ENCODE data around the gene CMTM4. TPM values are rescaled to one million over a fixed set of nuclear protein-coding genes. Genes with fewer than 3 reads are reported as not detected.
"Not testable (repeated sequence)": the region's sequence is repeated elsewhere in the genome, so short reads cannot be mapped to it uniquely, and the experiment has no call there.

The CMTM4 gene
- total RNA-seq, 1 donor from 2014 or later: 32.5 TPM

DNA sequence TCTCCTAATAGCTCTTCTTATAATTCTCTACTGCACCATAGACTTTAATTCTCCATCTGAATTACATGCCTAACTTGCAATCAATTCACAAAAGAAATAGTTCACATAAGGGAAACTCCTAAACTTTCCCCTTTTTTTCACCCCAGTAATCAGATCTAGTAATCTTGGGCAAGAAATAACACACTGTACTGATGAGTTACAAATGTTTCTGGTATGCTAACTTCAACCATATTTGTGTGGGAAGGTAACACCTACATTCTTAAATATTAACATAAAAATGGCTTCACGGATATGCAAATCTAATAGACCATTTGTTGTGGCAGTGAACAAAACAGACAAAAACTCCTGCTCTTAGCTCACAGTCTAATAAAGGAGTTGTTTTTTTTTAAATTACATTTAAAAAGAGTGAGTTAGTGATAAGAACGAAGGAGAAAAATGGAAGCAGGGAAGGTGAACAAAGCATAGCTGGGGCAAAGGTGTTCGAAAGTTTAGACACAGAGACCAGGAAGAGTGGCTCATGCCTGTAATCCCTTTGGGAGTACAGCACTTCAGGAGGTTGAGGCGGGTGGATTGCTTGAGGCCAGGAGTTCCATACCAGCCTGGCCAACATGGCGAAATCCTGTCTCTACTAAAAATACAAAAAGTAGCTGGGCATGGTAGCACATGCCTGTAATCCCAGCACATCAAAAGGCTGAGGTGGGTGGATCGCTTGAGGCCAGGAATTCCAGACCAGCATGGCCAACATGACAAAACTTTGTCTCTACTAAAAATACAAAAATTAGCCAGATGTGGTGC, 57.3 kb downstream of the CMTM4 start:
- no peak overlapping the region for H3K4me3 Mint-ChIP-seq
- no peak overlapping the region for H3K27ac Mint-ChIP-seq (ENCODE audit: unreplicated experiment)
- DNase-seq (ENCODE audit: low read depth, low spot score): no peak
- H3K9me3 Mint-ChIP-seq: no peaks in the 10 kb centered on the region
- TF ChIP-seq, protein P1, sequence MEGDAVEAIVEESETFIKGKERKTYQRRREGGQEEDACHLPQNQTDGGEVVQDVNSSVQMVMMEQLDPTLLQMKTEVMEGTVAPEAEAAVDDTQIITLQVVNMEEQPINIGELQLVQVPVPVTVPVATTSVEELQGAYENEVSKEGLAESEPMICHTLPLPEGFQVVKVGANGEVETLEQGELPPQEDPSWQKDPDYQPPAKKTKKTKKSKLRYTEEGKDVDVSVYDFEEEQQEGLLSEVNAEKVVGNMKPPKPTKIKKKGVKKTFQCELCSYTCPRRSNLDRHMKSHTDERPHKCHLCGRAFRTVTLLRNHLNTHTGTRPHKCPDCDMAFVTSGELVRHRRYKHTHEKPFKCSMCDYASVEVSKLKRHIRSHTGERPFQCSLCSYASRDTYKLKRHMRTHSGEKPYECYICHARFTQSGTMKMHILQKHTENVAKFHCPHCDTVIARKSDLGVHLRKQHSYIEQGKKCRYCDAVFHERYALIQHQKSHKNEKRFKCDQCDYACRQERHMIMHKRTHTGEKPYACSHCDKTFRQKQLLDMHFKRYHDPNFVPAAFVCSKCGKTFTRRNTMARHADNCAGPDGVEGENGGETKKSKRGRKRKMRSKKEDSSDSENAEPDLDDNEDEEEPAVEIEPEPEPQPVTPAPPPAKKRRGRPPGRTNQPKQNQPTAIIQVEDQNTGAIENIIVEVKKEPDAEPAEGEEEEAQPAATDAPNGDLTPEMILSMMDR (conservative IDR thresholded peaks at IDR 0.05): no peak
- H3K27me3 Mint-ChIP-seq (ENCODE audit: low read depth): no peaks in the 10 kb centered on the region
- H3K4me1 Mint-ChIP-seq: peaks cover 12% of the 10 kb centered on the region
- H3K36me3 Mint-ChIP-seq (ENCODE audit: low read depth): peaks cover 2% of the 10 kb centered on the region

DNA sequence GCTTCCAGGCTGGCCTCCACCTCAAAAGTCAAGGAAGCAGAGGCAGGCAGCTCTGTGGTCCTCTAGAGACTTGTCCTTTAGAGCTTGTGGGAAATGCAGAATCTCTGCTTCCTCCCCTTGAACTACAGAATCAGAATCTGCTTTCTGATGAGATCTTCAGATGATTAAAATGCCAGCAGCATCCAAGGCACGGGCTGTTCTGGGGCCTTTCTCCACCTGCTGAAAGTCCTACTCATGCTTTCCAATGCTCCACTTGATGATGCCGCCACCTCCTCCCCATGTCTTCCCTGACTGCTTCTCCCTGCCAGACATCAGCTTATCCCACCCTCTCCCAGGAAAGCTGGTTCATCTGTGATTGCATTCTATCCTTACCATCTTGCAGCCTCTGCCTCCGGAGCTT, 58.7 kb downstream of the CMTM4 start:
- peaks cover 12% of the 10 kb centered on the region for H3K4me1 Mint-ChIP-seq
- H3K9me3 Mint-ChIP-seq: no peaks in the 10 kb centered on the region
- TF ChIP-seq, protein P1 (conservative IDR thresholded peaks at IDR 0.05): no peak
- no peaks in the 10 kb centered on the region for H3K27me3 Mint-ChIP-seq (ENCODE audit: low read depth)
- no peak for DNase-seq (ENCODE audit: low read depth, low spot score)
- peaks cover 6% of the 10 kb centered on the region for H3K36me3 Mint-ChIP-seq (ENCODE audit: low read depth)
- H3K27ac Mint-ChIP-seq (ENCODE audit: unreplicated experiment): no peak overlapping the region
- no peak overlapping the region for H3K4me3 Mint-ChIP-seq

DNA sequence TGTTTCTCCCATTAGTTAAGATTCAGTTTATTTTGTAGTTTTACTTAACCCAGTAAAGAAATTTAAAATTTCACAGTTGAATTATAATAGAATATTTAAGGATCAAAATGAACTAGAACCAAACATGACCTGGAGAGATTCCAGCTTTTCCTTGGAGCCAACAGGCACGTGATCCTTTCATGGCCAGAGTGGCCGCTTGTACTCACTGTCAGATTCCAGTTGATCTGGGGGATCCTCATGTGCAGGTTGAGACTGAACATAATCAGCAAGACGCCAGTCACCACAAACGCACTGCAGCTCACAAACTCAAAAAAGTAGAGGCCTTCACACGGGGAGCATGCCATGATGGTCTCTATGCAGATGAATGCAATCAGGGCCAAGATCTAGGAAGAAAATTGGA, 60.3 kb downstream of the CMTM4 start:
- TF ChIP-seq, protein P1 (conservative IDR thresholded peaks at IDR 0.05): no peak
- Mint-ChIP-seq H3K36me3 (ENCODE audit: low read depth) (peaks cover 6% of the 10 kb centered on the region), H3K4me1 (peaks cover 12% of the 10 kb centered on the region), H3K9me3 (no peaks in the 10 kb centered on the region), H3K27ac (ENCODE audit: unreplicated experiment) (no peak overlapping the region), H3K27me3 (ENCODE audit: low read depth) (no peaks in the 10 kb centered on the region), H3K4me3 (no peak overlapping the region)
- no peak for DNase-seq (ENCODE audit: low read depth, low spot score)

DNA sequence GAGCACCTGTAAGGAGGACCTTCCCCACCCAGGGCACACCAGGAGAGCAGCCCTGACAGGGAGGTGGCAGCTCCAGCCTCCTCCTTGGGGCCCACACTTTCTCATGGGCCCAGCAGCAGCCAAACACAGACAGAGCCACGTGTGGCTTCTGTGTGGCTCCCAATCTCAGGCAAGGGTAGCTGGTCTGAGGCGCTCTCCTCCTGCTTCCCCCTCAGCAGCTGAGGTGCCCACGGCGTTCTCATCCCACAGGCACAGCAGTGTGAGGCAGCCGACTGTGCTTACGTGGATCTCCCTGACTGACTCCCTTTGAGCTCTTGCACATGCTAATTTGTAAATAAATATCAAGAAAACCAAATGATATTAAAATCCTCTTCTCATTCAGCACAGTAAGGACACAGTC, 61.1 kb downstream of the CMTM4 start:
- Mint-ChIP-seq H3K27ac (ENCODE audit: unreplicated experiment) (no peak overlapping the region), H3K36me3 (ENCODE audit: low read depth) (peaks cover 6% of the 10 kb centered on the region), H3K4me3 (no peak overlapping the region), H3K9me3 (no peaks in the 10 kb centered on the region), H3K4me1 (peaks cover 12% of the 10 kb centered on the region), H3K27me3 (ENCODE audit: low read depth) (no peaks in the 10 kb centered on the region)
- TF ChIP-seq, protein P1 (conservative IDR thresholded peaks at IDR 0.05): no peak
- DNase-seq (ENCODE audit: low read depth, low spot score): no peak

DNA sequence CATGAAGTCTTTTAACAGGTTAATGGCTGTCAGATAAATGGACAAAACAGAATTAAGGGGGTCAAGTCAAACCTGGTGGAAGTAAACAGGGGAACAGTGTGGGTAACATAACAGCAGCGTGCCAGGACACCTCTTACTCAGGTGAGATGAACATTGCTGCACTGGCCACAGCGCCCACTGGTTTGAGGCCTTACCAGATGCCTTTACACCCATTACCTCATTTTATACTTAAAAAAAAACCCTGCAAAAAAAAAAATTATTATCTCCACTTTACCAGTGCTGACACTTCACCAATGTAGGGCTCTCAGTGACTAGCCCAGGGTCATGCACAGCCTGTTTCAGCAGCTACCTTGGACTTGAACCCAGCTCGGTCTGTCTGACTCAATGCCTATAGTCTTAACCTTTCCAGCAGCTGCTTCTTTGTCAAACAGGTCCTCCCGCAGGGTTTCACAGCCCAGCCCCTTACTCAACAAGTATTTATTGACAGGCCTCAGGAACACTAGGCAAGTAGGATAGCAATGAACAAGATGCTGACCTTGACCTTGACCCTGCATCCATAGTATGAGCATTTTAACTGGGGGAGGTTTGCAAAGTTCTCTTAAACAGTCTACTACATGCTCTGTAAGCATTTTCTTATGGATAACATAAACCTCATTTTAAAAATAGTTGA, 61.9 kb downstream of the CMTM4 start:
- Mint-ChIP-seq H3K27me3 (ENCODE audit: low read depth) (no peaks in the 10 kb centered on the region), H3K4me1 (peaks cover 12% of the 10 kb centered on the region), H3K27ac (ENCODE audit: unreplicated experiment) (no peak overlapping the region), H3K36me3 (ENCODE audit: low read depth) (peaks cover 6% of the 10 kb centered on the region), H3K4me3 (no peak overlapping the region), H3K9me3 (no peaks in the 10 kb centered on the region)
- TF ChIP-seq, protein P1 (conservative IDR thresholded peaks at IDR 0.05): no peak
- no peak for DNase-seq (ENCODE audit: low read depth, low spot score)

DNA sequence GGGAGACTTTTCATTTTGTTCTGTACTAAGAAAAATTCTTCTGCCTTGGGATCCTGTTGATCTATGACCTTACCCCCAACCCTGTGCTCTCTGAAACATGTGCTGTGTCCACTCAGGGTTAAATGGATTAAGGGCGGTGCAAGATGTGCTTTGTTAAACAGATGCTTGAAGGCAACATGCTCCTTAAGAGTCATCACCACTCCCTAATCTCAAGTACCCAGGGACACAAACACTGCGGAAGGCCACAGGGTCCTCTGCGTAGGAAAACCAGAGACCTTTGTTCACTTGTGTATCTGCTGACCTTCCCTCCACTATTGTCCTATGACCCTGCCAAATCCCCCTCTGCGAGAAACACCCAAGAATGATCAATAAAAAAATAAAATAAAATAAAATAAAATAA, 65.0 kb downstream of the CMTM4 start:
- H3K36me3 Mint-ChIP-seq (ENCODE audit: low read depth); H3K27ac Mint-ChIP-seq (ENCODE audit: unreplicated experiment); H3K4me3 Mint-ChIP-seq; H3K4me1 Mint-ChIP-seq; H3K9me3 Mint-ChIP-seq; DNase-seq (ENCODE audit: low read depth, low spot score); H3K27me3 Mint-ChIP-seq (ENCODE audit: low read depth): not testable (repeated sequence)

DNA sequence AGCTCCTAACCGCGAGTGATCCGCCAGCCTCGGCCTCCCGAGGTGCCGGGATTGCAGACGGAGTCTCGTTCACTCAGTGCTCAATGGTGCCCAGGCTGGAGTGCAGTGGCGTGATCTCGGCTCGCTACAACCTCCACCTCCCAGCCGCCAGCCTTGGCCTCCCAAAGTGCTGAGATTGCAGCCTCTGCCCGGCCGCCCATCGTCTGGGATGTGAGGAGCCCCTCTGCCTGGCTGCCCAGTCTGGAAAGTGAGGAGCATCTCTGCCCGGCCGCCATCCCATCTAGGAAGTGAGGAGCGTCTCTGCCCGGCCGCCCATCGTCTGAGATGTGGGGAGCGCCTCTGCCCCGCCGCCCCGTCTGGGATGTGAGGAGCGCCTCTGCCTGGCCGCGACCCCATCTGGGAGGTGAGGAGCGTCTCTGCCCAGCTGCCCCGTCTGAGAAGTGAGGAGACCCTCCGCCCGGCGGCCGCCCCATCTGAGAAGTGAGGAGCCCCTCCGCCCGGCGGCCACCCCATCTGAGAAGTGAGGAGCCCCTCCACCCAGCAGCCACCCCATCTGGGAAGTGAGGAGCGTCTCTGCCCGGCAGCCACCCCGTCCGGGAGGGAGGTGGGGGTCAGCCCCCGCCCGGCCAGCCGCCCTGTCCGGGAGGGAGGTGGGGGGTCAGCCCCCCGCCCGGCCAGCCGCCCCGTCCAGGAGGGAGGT, 65.8 kb downstream of the CMTM4 start:
- not testable (repeated sequence) for H3K36me3 Mint-ChIP-seq (ENCODE audit: low read depth); DNase-seq (ENCODE audit: low read depth, low spot score); H3K9me3 Mint-ChIP-seq; H3K4me1 Mint-ChIP-seq; H3K27ac Mint-ChIP-seq (ENCODE audit: unreplicated experiment); H3K27me3 Mint-ChIP-seq (ENCODE audit: low read depth); H3K4me3 Mint-ChIP-seq

All from neural crest cell (in vitro differentiated cells).